K562 (cell line): ENCODE measurements around the gene IZUMO4. TPM values are rescaled to one million over a fixed set of nuclear protein-coding genes. Genes with fewer than 3 reads are reported as not detected.

Source experiments
- BRD4 ChIP-seq: fragments of 200-600 bp; sonication (generic); IDR thresholded peaks from 2 replicates; pipeline ENCODE4 v1.6.1; 2017; ENCODE audit warnings: inconsistent platforms
- CHD7 ChIP-seq: fragments of 200-600 bp; sonication (generic); IDR thresholded peaks from one replicate; pipeline ENCODE4 v1.6.1; 2012; ENCODE audit warnings: mild to moderate bottlenecking, low read depth, low read length, inconsistent platforms
- ELF4 ChIP-seq: fragments of 450-650 bp; formaldehyde crosslinking; IDR thresholded peaks from 2 replicates; pipeline ENCODE4 v1.4.0; 2022; ENCODE audit warnings: missing genetic modification characterization
- GABPB1 ChIP-seq: sonication (generic); formaldehyde crosslinking; IDR thresholded peaks from 2 replicates; pipeline ENCODE4 v1.8.0; 2022; ENCODE audit warnings: mild to moderate bottlenecking, missing genetic modification reagents
- HCFC1 ChIP-seq: IDR thresholded peaks from 2 replicates; pipeline ENCODE4 v1.6.1; 2012; ENCODE audit warnings: low read depth, low read length, improper control_type of control experiment
- HDAC1 ChIP-seq, 2 experiments: fragments of 450-650 bp; IDR thresholded peaks; 2 replicates each; pipeline ENCODE4 v1.6.1; 2016 to 2017; ENCODE audit warnings: inconsistent platforms in 1 of 2, mild to moderate bottlenecking in 1 of 2, moderate library complexity in 1 of 2
- HNRNPH1 ChIP-seq: fragments of 200-400 bp; formaldehyde crosslinking; optimal IDR thresholded peaks from 2 replicates; pipeline ENCODE3; 2017; ENCODE audit warnings: low read depth, mild to moderate bottlenecking, low read length, moderate library complexity
- KDM2B ChIP-seq: fragments of 250-450 bp; sonication (Bioruptor Pico); IDR thresholded peaks from 2 replicates; pipeline ENCODE4 v1.8.0; 2021; ENCODE audit warnings: mild to moderate bottlenecking, moderate library complexity
- KLF13 ChIP-seq: fragments of 450-650 bp; IDR thresholded peaks from 2 replicates; pipeline ENCODE4 v1.6.1; 2016; ENCODE audit warnings: missing genetic modification characterization, low read depth, mild to moderate bottlenecking, missing compliant biosample characterization, moderate library complexity, borderline replicate concordance
- SMARCC2 ChIP-seq: fragments of 450-650 bp; IDR thresholded peaks from 2 replicates; pipeline ENCODE4 v1.6.1; 2017; ENCODE audit warnings: antibody characterized with exemption, moderate library complexity, mild to moderate bottlenecking, low read depth
- ZNF12 ChIP-seq: sonication (generic); formaldehyde crosslinking; IDR thresholded peaks from 2 replicates; pipeline ENCODE4 v1.4.0; 2020; ENCODE audit warnings: mild to moderate bottlenecking, missing genetic modification reagents
- ZNF316 ChIP-seq: fragments of 450-650 bp; IDR thresholded peaks from 2 replicates; pipeline ENCODE4 v1.6.1; 2016
- ZNF347 ChIP-seq: fragments of 450-650 bp; formaldehyde crosslinking; IDR thresholded peaks from 2 replicates; pipeline ENCODE4 v1.4.0; 2020; ENCODE audit warnings: low read depth, mild to moderate bottlenecking, moderate library complexity
- ZNF395 ChIP-seq: fragments of 200-800 bp; sonication (Bioruptor generic); IDR thresholded peaks from 2 replicates; pipeline ENCODE4 v1.6.1; 2017; ENCODE audit warnings: missing genetic modification characterization, missing compliant biosample characterization
- ZNF644 ChIP-seq: fragments of 200-800 bp; sonication (Bioruptor generic); IDR thresholded peaks from 2 replicates; pipeline ENCODE4 v1.6.1; 2016; ENCODE audit warnings: low read depth, missing genetic modification characterization, missing compliant biosample characterization
- polyA plus RNA-seq, 8 experiments: library from polyadenylated mRNA; depleted of rRNA in 4 of 8; stranded (reverse) in 5 of 8; unstranded in 3 of 8; fragments of >200 nt; fragmentation: Nextera tagmentation in 2 of 8; fragmentation: Illumina TruSeq in 1 of 8; extraction: Ambion mirVana in 2 of 8; extraction: Trizol in 1 of 8; gene quantifications; 2 replicates each; pipeline versions ENCODE4 v1.2.1 to v1.2.3, GENCODE V29; 2011 to 2014; ENCODE audit warnings: inconsistent platforms in 1 of 8, missing spikeins in 1 of 8
- total RNA-seq, 7 experiments: library from RNA; depleted of rRNA in 6 of 7; stranded (reverse); fragments of >200 nt in 6 of 7; fragmentation: Illumina TruSeq in 2 of 7; extraction: Trizol in 2 of 7; gene quantifications; 2 replicates each; pipeline versions ENCODE4 v1.2.1 to v1.2.3, GENCODE V29; 2011 to 2021; ENCODE audit warnings: low replicate concordance in 1 of 7

IZUMO4 gene
- total and polyA plus RNA-seq, 9 of the 15 experiments (the other 6 are each of a cell fraction or from before 2014, with no cell fraction given), result 0.07 to 3.9 (median 1.2) TPM

GRCh38 chr19:2055931-2056836 lies 40.5 kb upstream of the IZUMO4 start (continued):
- TF ChIP-seq CHD7, result no peak
- TF ChIP-seq ZNF347 (CRISPR knock-in tag), result no peak
- TF ChIP-seq ZNF316, result no peak
- TF ChIP-seq ELF4 (CRISPR knock-in tag), result peak; percentile 79; the same call in 1 of the 2 replicates
- TF ChIP-seq HCFC1, result no peak
- no peak; the same call in 1 of the 2 replicates for TF ChIP-seq ZNF395 (CRISPR knock-in tag)
- TF ChIP-seq ZNF12, result no peak
- TF ChIP-seq ZNF644, result no peak; the same call in 1 of the 2 replicates
- no peak for TF ChIP-seq HNRNPH1
- peak; percentile 64; the same call in 1 of the 2 replicates for TF ChIP-seq BRD4
- TF ChIP-seq HDAC1 (IDR thresholded peaks at IDR 0.05), result peak in 1 of 2 experiments; percentile 94; a peak in 2 of 4 replicates
- no peak for TF ChIP-seq SMARCC2
- no peak for TF ChIP-seq KLF13 (tag)
- TF ChIP-seq GABPB1 (CRISPR knock-in tag), result peak; percentile 80; the same call in 1 of the 2 replicates
- no peak for TF ChIP-seq KDM2B (CRISPR knock-in tag)
